GM13977 (cell line): ENCODE results near the gene BAZ1B.

Experiments used
- DNase-seq: peaks from one replicate; pipeline ENCODE4 v3.0.0; 2012; ENCODE audit warnings: low spot score
- in situ Hi-C: fragments of 300-500 bp; cut with MboI; formaldehyde crosslinking; loops from one replicate; pipeline ENCODE4 v1.12.0; 2022; ENCODE audit warnings: low sequenced_read_pairs, low pct_unique_long_range_greater_than_20kb, mixed read lengths, inconsistent platforms; ENCODE audit not compliant: unreplicated experiment
- TF ChIP-seq, protein P1 (sequence below): IDR thresholded peaks from 2 replicates; pipeline ENCODE4 v1.5.1; 2012; ENCODE audit warnings: mild to moderate bottlenecking, control low read depth; ENCODE audit not compliant: insufficient read depth; ENCODE audit errors: extremely low read depth, missing control alignments

The BAZ1B gene

GRCh38 chr7:73517241-73517995, 4.7 kb downstream of the BAZ1B start:
- in situ Hi-C loops: no loop called here
- TF ChIP-seq, protein P1, sequence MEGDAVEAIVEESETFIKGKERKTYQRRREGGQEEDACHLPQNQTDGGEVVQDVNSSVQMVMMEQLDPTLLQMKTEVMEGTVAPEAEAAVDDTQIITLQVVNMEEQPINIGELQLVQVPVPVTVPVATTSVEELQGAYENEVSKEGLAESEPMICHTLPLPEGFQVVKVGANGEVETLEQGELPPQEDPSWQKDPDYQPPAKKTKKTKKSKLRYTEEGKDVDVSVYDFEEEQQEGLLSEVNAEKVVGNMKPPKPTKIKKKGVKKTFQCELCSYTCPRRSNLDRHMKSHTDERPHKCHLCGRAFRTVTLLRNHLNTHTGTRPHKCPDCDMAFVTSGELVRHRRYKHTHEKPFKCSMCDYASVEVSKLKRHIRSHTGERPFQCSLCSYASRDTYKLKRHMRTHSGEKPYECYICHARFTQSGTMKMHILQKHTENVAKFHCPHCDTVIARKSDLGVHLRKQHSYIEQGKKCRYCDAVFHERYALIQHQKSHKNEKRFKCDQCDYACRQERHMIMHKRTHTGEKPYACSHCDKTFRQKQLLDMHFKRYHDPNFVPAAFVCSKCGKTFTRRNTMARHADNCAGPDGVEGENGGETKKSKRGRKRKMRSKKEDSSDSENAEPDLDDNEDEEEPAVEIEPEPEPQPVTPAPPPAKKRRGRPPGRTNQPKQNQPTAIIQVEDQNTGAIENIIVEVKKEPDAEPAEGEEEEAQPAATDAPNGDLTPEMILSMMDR: no peak

DNA sequence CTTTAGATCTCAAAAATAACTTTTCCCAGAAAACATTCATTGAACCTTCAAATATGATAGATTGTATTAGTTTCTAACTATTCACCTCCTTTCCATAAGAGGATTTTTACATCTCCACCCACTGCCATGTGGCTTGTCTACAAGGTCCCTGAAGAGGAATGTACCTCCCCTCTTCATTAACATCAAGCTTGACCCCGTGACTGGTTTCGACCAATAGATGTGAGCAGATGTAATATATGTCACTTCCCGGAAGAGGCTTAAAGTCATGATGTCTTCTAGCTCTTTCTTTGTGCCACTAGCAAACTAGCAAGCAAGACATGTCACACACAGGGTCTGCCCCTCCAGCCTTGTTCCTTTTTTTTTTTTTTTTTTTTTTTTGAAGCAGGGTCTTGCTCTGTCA, 6.9 kb downstream of the BAZ1B start:
- in situ Hi-C loops: no loop called here
- TF ChIP-seq, protein P1: no peak
- DNase-seq: no peak

More at GRCh38 chr7:73517241-73517995, 4.7 kb downstream of the BAZ1B start:
- no peak for DNase-seq

GRCh38 chr7:73512018-73512780, 9.9 kb downstream of the BAZ1B start:
- DNase-seq: no peak
- TF ChIP-seq, protein P1: no peak
- in situ Hi-C loops: no loop called here

- in situ Hi-C loops: no loop called here
- DNase-seq: no peak
Observed at GRCh38 chr7:73509463-73509862, 12.6 kb downstream of the BAZ1B start.

GRCh38 chr7:73507556-73507955, 14.5 kb downstream of the BAZ1B start:
- no peak for DNase-seq
- in situ Hi-C loops: no loop called here
- TF ChIP-seq, protein P1: no peak

More at GRCh38 chr7:73509463-73509862, 12.6 kb downstream of the BAZ1B start:
- TF ChIP-seq, protein P1: no peak

GRCh38 chr7:73504920-73505319, 17.2 kb downstream of the BAZ1B start:
- DNase-seq: no peak
- in situ Hi-C loops: no loop called here
- TF ChIP-seq, protein P1: no peak
